Measurements from ENCODE around the gene RNU1-4. TPM values are rescaled to one million over a fixed set of nuclear protein-coding genes. Genes with fewer than 3 reads are reported as not detected.
"Not testable (repeated sequence)": the region's sequence is repeated elsewhere in the genome, so short reads cannot be mapped to it uniquely, and the experiment has no call there.

RNU1-4 gene
- total and polyA plus RNA-seq, 2 donors (not counting 3 experiments of a cell fraction or from before 2014, with no cell fraction given) = 206 to 1,319 TPM

- CTCF ChIA-PET; H3K9me1 ChIP-seq (replicated peaks; ENCODE audit: control insufficient read depth, extremely low read depth, insufficient read depth, low read length); intact Hi-C loops (cut with micrococcal nuclease); H4K20me1 ChIP-seq (replicated peaks; ENCODE audit: control insufficient read depth, extremely low read depth, insufficient read depth, low read length); H3K9ac ChIP-seq (replicated peaks; ENCODE audit: extremely low read depth, insufficient read depth, low read length); dilution Hi-C loops (cut with MboI; ENCODE audit: extremely low pct_ligation_motif_present, low sequenced_read_pairs); H3K4me3 ChIP-seq (replicated peaks in 1 of 3; ENCODE audit: insufficient read depth in 1 of 3, low read depth in 1 of 3, low read length in 3 of 3); H3K4me1 ChIP-seq (ENCODE audit: control insufficient read depth, extremely low read depth, insufficient read depth, low read length); H3K36me3 ChIP-seq (ENCODE audit: control insufficient read depth in 2 of 2, extremely low read depth in 1 of 2, insufficient read depth in 2 of 2, low read length in 2 of 2); DNase-seq (ENCODE audit: low read depth, low spot score); H3K27me3 ChIP-seq (ENCODE audit: control insufficient read depth in 2 of 2, insufficient read depth in 2 of 2, low read length in 2 of 2); H3K79me2 ChIP-seq (ENCODE audit: control insufficient read depth, insufficient read depth, low read length); H3K27ac ChIP-seq (ENCODE audit: insufficient read depth, low read depth, low read length); FAIRE-seq; H3K9me3 ChIP-seq (replicated peaks; ENCODE audit: control insufficient read depth, insufficient read depth, low read length); BruUV-seq (replicated peaks); H3K4me2 ChIP-seq (ENCODE audit: insufficient read depth, low read length); POLR2A ChIA-PET; H2AFZ ChIP-seq (ENCODE audit: low read depth, low read length): not testable (repeated sequence)
Observed at GRCh38 chr1:16787175-16787574, 46.9 kb downstream of the RNU1-4 start.

- H3K4me1 ChIP-seq (ENCODE audit: control insufficient read depth, extremely low read depth, insufficient read depth, low read length); DNase-seq (ENCODE audit: low read depth, low spot score); BruUV-seq (replicated peaks); H2AFZ ChIP-seq (ENCODE audit: low read depth, low read length); POLR2A ChIA-PET; dilution Hi-C loops (cut with MboI; ENCODE audit: extremely low pct_ligation_motif_present, low sequenced_read_pairs); FAIRE-seq; CTCF ChIA-PET; H3K9ac ChIP-seq (replicated peaks; ENCODE audit: extremely low read depth, insufficient read depth, low read length); H3K79me2 ChIP-seq (ENCODE audit: control insufficient read depth, insufficient read depth, low read length); H3K27me3 ChIP-seq (ENCODE audit: control insufficient read depth in 2 of 2, insufficient read depth in 2 of 2, low read length in 2 of 2); H3K36me3 ChIP-seq (ENCODE audit: control insufficient read depth in 2 of 2, extremely low read depth in 1 of 2, insufficient read depth in 2 of 2, low read length in 2 of 2); H3K9me3 ChIP-seq (replicated peaks; ENCODE audit: control insufficient read depth, insufficient read depth, low read length); H4K20me1 ChIP-seq (replicated peaks; ENCODE audit: control insufficient read depth, extremely low read depth, insufficient read depth, low read length); H3K4me3 ChIP-seq (replicated peaks in 1 of 3; ENCODE audit: insufficient read depth in 1 of 3, low read depth in 1 of 3, low read length in 3 of 3); intact Hi-C loops (cut with micrococcal nuclease); H3K27ac ChIP-seq (ENCODE audit: insufficient read depth, low read depth, low read length); H3K9me1 ChIP-seq (replicated peaks; ENCODE audit: control insufficient read depth, extremely low read depth, insufficient read depth, low read length); H3K4me2 ChIP-seq (ENCODE audit: insufficient read depth, low read length): not testable (repeated sequence)
Observed at GRCh38 chr1:16787711-16788110, 47.4 kb downstream of the RNU1-4 start.

Small RNAs within 50 kb of the gene (small RNA-seq; reads per million reads assigned to genes)
- not detected for gene RNU1-4 (ENCODE audit: insufficient read depth, insufficient read length, low read depth, low replicate concordance)

Other genes starting within 250 kb of the RNU1-4 start
- gene RNU1-1, start 226.2 kb upstream of the RNU1-4 start, total RNA-seq = 1,319 and 2,019 TPM in 2 replicates
- gene RNU1-1, start 226.2 kb upstream of the RNU1-4 start, polyA plus RNA-seq = under 0.01 and 206 TPM in 2 replicates
- 33.5 and 58.4 TPM in 2 replicates for gene NBPF1, start 127.0 kb upstream of the RNU1-4 start, total RNA-seq
- gene NBPF1, start 127.0 kb upstream of the RNU1-4 start, polyA plus RNA-seq = 21.1 and 23.0 TPM in 2 replicates
- 1,319 and 2,019 TPM in 2 replicates for gene RNU1-3, start 73.6 kb upstream of the RNU1-4 start, total RNA-seq
- gene RNU1-3, start 73.6 kb upstream of the RNU1-4 start, polyA plus RNA-seq = under 0.01 and 206 TPM in 2 replicates
- gene RNU1-2, start 155.5 kb downstream of the RNU1-4 start, total RNA-seq = 1,319 and 2,019 TPM in 2 replicates
- under 0.01 and 206 TPM in 2 replicates for gene RNU1-2, start 155.5 kb downstream of the RNU1-4 start, polyA plus RNA-seq
- gene CROCC, start 181.4 kb downstream of the RNU1-4 start, total RNA-seq = 27.0 and 35.5 TPM in 2 replicates
- 18.2 and 18.3 TPM in 2 replicates for gene CROCC, start 181.4 kb downstream of the RNU1-4 start, polyA plus RNA-seq
- gene MFAP2, start 240.1 kb downstream of the RNU1-4 start, total RNA-seq = 37.9 and 43.0 TPM in 2 replicates
- gene MFAP2, start 240.1 kb downstream of the RNU1-4 start, polyA plus RNA-seq = 138 and 183 TPM in 2 replicates